SH-SY5Y (cell line): ENCODE data around the gene ZFYVE27.

Source experiments
- GATA2 ChIP-seq: IDR thresholded peaks from 2 replicates; pipeline ENCODE4 v1.6.1; 2011; ENCODE audit warnings: mild to moderate bottlenecking, low read depth, low read length
- GATA3 ChIP-seq: IDR thresholded peaks from 2 replicates; pipeline ENCODE4 v1.6.1; 2011; ENCODE audit warnings: low read depth, mild to moderate bottlenecking, low read length, moderate library complexity

ZFYVE27 gene

GRCh38 chr10:97708976-97709946 lies 27.7 kb upstream of the ZFYVE27 start:
- TF ChIP-seq GATA3 (no peak), GATA2 (no peak)

- no peak for TF ChIP-seq GATA3
- TF ChIP-seq GATA2, result no peak
These were observed 25.0 kb upstream of the ZFYVE27 start for GRCh38 chr10:97711640-97712572.

GRCh38 chr10:97713339-97713825 lies 23.5 kb upstream of the ZFYVE27 start, which contains the start of gene MARVELD1:
Gene MARVELD1, plus strand, starts transcription at chr10:97713730. Its CDS starts 147 bp downstream, at chr10:97713877.
- TF ChIP-seq GATA3 (no peak), GATA2 (peak; percentile 65)

GRCh38 chr10:97713826-97714400 lies 23.0 kb upstream of the ZFYVE27 start:
- no peak for TF ChIP-seq GATA3
- TF ChIP-seq GATA2, result no peak

GRCh38 chr10:97714401-97715258 lies 22.3 kb upstream of the ZFYVE27 start:
- TF ChIP-seq GATA3 (no peak), GATA2 (no peak)

GRCh38 chr10:97715259-97715874 lies 21.6 kb upstream of the ZFYVE27 start:
- TF ChIP-seq GATA3 (no peak), GATA2 (no peak)

- no peak for TF ChIP-seq GATA3
- TF ChIP-seq GATA2, result no peak
These were observed 19.3 kb upstream of the ZFYVE27 start for GRCh38 chr10:97717627-97718026.

- no peak for TF ChIP-seq GATA3
- no peak for TF ChIP-seq GATA2
These were observed 18.8 kb upstream of the ZFYVE27 start for GRCh38 chr10:97718178-97718577.

GRCh38 chr10:97718659-97719142 lies 18.2 kb upstream of the ZFYVE27 start:
- TF ChIP-seq GATA2, result no peak
- no peak for TF ChIP-seq GATA3

- TF ChIP-seq GATA3, result no peak
- no peak for TF ChIP-seq GATA2
These were observed 17.3 kb upstream of the ZFYVE27 start for GRCh38 chr10:97719602-97720001.

GRCh38 chr10:97721871-97722780 lies 14.8 kb upstream of the ZFYVE27 start:
- no peak for TF ChIP-seq GATA3
- no peak for TF ChIP-seq GATA2

- TF ChIP-seq GATA2, result no peak
- no peak for TF ChIP-seq GATA3
These were observed 13.9 kb upstream of the ZFYVE27 start for GRCh38 chr10:97723001-97723400.
